CD8-positive, alpha-beta memory T cell (primary cell): ENCODE measurements around the gene TMEM117. TPM values are rescaled to one million over a fixed set of nuclear protein-coding genes. Genes with fewer than 3 reads are reported as not detected.

ENCODE experiments used
- CTCF ChIA-PET: fragments of 350-600 bp; sonication (Branson Sonifier 250); formaldehyde crosslinking; loops from one replicate; lab custom pipeline; 2021; ENCODE audit warnings: antibody characterized with exemption; lab: Charles Lee
- POLR2A ChIA-PET: fragments of 350-600 bp; sonication (Branson Sonifier 250); formaldehyde crosslinking; loops from one replicate; lab custom pipeline; 2021; ENCODE audit warnings: antibody characterized with exemption; lab: Charles Lee
- DNase-seq, 5 donors: peaks; one replicate each; pipeline versions ENCODE4 v3.0.0 to v3.0.0-alpha.2; 2020 to 2022; ENCODE audit warnings: mixed read lengths in 1 of 5
- H3K27ac ChIP-seq: one replicate; pipeline ENCODE4 v1.7.0; 2013; ENCODE audit warnings: low read depth, mild to moderate bottlenecking, low read length, moderate library complexity
- H3K27me3 ChIP-seq: 2 replicates; pipeline ENCODE4 v1.7.0; 2013; ENCODE audit warnings: low read length, mild to moderate bottlenecking; ENCODE audit not compliant: insufficient read depth, poor library complexity, severe bottlenecking
- H3K36me3 ChIP-seq: 2 replicates; pipeline ENCODE4 v1.7.0; 2013; ENCODE audit warnings: mild to moderate bottlenecking, low read length, moderate library complexity; ENCODE audit not compliant: insufficient read depth
- H3K4me1 ChIP-seq: 2 replicates; pipeline ENCODE4 v1.7.0; 2013; ENCODE audit warnings: mild to moderate bottlenecking, low read length, moderate library complexity; ENCODE audit not compliant: insufficient read depth
- H3K4me3 ChIP-seq: 2 replicates; pipeline ENCODE4 v1.7.0; 2013; ENCODE audit warnings: mild to moderate bottlenecking, low read length
- H3K9me3 ChIP-seq: 2 replicates; pipeline ENCODE4 v1.7.0; 2013; ENCODE audit warnings: mild to moderate bottlenecking, low read length
- H3K27ac Mint-ChIP-seq, 8 donors: one replicate each; pipeline ENCODE4 v1.8.0; 2020 to 2021; ENCODE audit warnings: mixed read lengths in 8 of 8, mild to moderate bottlenecking in 6 of 8, inconsistent platforms in 3 of 8, moderate library complexity in 3 of 8
- H3K27me3 Mint-ChIP-seq, 2 donors: one replicate each; pipeline ENCODE4 v1.8.0; 2020 to 2021; ENCODE audit warnings: mixed read lengths in 2 of 2, mild to moderate bottlenecking in 1 of 2, moderate library complexity in 1 of 2
- H3K36me3 Mint-ChIP-seq, 3 donors: one replicate each; pipeline ENCODE4 v1.8.0; 2020 to 2021; ENCODE audit warnings: mixed read lengths in 3 of 3, inconsistent platforms in 1 of 3, mild to moderate bottlenecking in 1 of 3
- H3K4me1 Mint-ChIP-seq, 3 donors: one replicate each; pipeline ENCODE4 v1.8.0; 2020 to 2021; ENCODE audit warnings: mixed read lengths in 3 of 3, inconsistent platforms in 1 of 3, mild to moderate bottlenecking in 1 of 3
- H3K4me3 Mint-ChIP-seq, 7 donors: one replicate each; pipeline ENCODE4 v1.8.0; 2020 to 2021; ENCODE audit warnings: mixed read lengths in 7 of 7, mild to moderate bottlenecking in 6 of 7, moderate library complexity in 4 of 7, inconsistent platforms in 2 of 7
- H3K9me3 Mint-ChIP-seq, 5 donors: one replicate each; pipeline ENCODE4 v1.8.0; 2020 to 2022; ENCODE audit warnings: mixed read lengths in 5 of 5, mild to moderate bottlenecking in 3 of 5, moderate library complexity in 2 of 5, inconsistent platforms in 1 of 5
- polyA plus RNA-seq: library from polyadenylated mRNA; unstranded; fragments of 300-500 nt; fragmentation: Illumina TruSeq; gene quantifications from one replicate; pipeline ENCODE4 v1.2.3, GENCODE V29; 2021
- total RNA-seq, 2 experiments: library from RNA; stranded (reverse); gene quantifications; one replicate each; pipeline ENCODE4 v1.2.3, GENCODE V29; 2021

TMEM117 gene
- total and polyA plus RNA-seq, 3 experiments from 2014 or later = 1.4 to 6.2 (median 1.8) TPM

DNA sequence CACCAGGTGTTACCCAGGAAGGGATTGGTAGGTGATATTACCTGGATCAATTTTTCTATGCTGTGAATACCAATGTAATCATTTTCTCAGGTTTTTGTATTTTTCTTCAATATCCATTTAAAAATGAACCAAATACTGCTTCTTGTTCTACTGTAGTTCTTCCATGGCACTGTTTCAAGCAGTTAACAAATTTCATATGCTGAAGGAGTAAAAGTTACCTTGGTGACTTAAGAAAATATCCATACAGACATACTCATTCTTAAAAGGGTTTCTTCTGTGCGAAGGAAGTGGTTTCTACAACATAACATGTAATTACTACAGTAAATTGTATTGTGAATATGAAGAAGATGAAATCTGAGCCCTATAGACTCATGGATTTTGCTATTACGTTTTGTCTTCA, 222.5 kb downstream of the TMEM117 start:
- no peak overlapping the region for H3K4me3 ChIP-seq
- H3K36me3 ChIP-seq = no peaks in the 10 kb centered on the region
- no peaks in the 10 kb centered on the region for H3K27me3 ChIP-seq
- ChIA-PET CTCF (no interaction called here), POLR2A (no interaction called here)
- no peak overlapping the region for H3K27ac ChIP-seq
- Mint-ChIP-seq H3K27ac (no peak overlapping the region), H3K4me1 (no peaks in the 10 kb centered on the region), H3K36me3 (no peaks in the 10 kb centered on the region), H3K4me3 (no peak overlapping the region), H3K27me3 (no peaks in the 10 kb centered on the region), H3K9me3 (no peaks in the 10 kb centered on the region)
- H3K9me3 ChIP-seq = no peaks in the 10 kb centered on the region
- DNase-seq = no peak
- H3K4me1 ChIP-seq = no peaks in the 10 kb centered on the region

DNA sequence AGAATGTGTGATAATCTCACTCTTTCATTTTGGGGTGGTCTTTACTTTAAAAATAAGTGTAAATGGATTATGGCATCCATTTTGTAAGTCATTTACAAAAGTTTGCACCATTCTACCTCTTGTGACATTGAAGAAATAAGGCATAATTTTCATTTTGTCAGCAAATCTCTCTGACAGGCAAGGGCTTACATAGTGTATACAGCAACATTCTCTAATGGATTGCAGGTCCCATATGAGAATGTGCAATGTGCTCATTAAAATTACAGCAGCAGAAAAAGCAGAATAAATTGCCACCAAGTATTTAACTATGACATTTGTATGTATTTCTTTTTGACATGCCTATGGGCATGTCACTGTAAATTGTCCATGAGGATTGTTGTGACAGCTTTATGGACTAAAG, 223.6 kb downstream of the TMEM117 start:
- Histone ChIP-seq H3K4me1 (no peaks in the 10 kb centered on the region), H3K9me3 (no peaks in the 10 kb centered on the region), H3K36me3 (no peaks in the 10 kb centered on the region), H3K4me3 (no peak overlapping the region), H3K27me3 (no peaks in the 10 kb centered on the region), H3K27ac (no peak overlapping the region)
- Mint-ChIP-seq H3K9me3 (no peaks in the 10 kb centered on the region), H3K27me3 (no peaks in the 10 kb centered on the region), H3K4me3 (no peak overlapping the region), H3K36me3 (peaks cover 0 to 1% (median 0%) of the 10 kb centered on the region in 3 donors), H3K27ac (no peak overlapping the region), H3K4me1 (no peaks in the 10 kb centered on the region)
- ChIA-PET POLR2A (no interaction called here), CTCF (no interaction called here)
- DNase-seq = no peak

DNA sequence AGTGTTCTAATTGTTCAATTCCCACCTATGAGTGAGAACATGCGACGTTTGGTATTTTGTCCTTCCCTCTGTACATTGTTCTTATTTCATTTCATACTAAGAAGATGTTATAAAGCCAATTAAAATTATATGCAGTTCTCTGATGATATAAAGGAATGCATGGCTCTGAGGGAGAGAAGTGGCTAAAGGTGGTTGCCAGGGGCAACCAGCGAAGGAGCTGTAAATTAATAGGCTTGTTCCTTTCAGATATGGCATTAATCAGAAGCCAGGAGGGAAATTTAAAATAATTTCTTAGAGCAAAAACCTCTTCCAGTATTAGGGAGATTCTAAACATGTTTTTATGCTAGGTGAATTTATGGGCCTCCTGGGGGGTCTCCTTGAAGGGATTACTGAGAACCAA, 227.8 kb downstream of the TMEM117 start:
- CTCF ChIA-PET = no interaction called here
- Histone ChIP-seq H3K4me3 (no peak overlapping the region), H3K4me1 (no peaks in the 10 kb centered on the region), H3K27ac (no peak overlapping the region), H3K9me3 (no peaks in the 10 kb centered on the region), H3K36me3 (no peaks in the 10 kb centered on the region), H3K27me3 (no peaks in the 10 kb centered on the region)
- Mint-ChIP-seq H3K27me3 (no peaks in the 10 kb centered on the region), H3K4me1 (no peaks in the 10 kb centered on the region), H3K27ac (no peak overlapping the region), H3K36me3 (peaks cover 0 to 8% (median 1%) of the 10 kb centered on the region in 3 donors), H3K9me3 (no peaks in the 10 kb centered on the region), H3K4me3 (no peak overlapping the region)
- POLR2A ChIA-PET = no interaction called here
- DNase-seq = no peak

DNA sequence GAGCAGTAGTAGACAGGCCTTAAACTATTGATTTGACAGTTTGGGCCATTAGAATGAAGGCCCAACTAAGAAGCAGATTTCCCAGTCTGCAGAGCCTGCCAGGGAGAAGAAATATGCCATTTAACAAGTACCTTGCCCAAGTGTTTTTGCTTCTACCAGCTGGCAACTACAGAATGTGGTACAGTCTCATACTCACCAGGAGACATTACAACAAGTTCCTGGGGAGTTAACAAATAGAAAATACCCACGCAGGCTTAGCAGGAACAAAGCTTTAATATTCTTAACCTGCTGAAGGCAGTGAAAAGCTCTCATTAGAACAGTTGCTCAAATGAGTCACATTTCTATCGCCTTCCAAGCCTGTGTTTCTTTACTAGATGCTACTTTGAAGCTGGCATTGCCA, 241.0 kb downstream of the TMEM117 start:
- Histone ChIP-seq H3K4me3 (no peak overlapping the region), H3K9me3 (no peaks in the 10 kb centered on the region), H3K36me3 (no peaks in the 10 kb centered on the region), H3K27ac (no peak overlapping the region), H3K27me3 (no peaks in the 10 kb centered on the region), H3K4me1 (no peaks in the 10 kb centered on the region)
- no peak overlapping the region for H3K4me3 Mint-ChIP-seq
- no peaks in the 10 kb centered on the region for H3K4me1 Mint-ChIP-seq
- H3K27ac Mint-ChIP-seq = no peak overlapping the region
- CTCF ChIA-PET = no interaction called here
- peaks cover 0 to 21% (median 0%) of the 10 kb centered on the region in 3 donors for H3K36me3 Mint-ChIP-seq
- no peaks in the 10 kb centered on the region for H3K27me3 Mint-ChIP-seq
- POLR2A ChIA-PET = no interaction called here
- no peak for DNase-seq
- peaks cover 0 to 4% (median 0%) of the 10 kb centered on the region in 5 donors for H3K9me3 Mint-ChIP-seq

- no peaks in the 10 kb centered on the region for H3K4me1 ChIP-seq
- H3K27me3 ChIP-seq = no peaks in the 10 kb centered on the region
- Mint-ChIP-seq H3K9me3 (peaks cover 0 to 4% (median 0%) of the 10 kb centered on the region in 5 donors), H3K4me1 (no peaks in the 10 kb centered on the region), H3K27ac (no peak overlapping the region), H3K36me3 (peaks cover 0 to 19% (median 0%) of the 10 kb centered on the region in 3 donors), H3K27me3 (no peaks in the 10 kb centered on the region), H3K4me3 (no peak overlapping the region)
- H3K9me3 ChIP-seq = no peaks in the 10 kb centered on the region
- CTCF ChIA-PET = no interaction called here
- no peaks in the 10 kb centered on the region for H3K36me3 ChIP-seq
- POLR2A ChIA-PET = no interaction called here
- H3K27ac ChIP-seq = no peak overlapping the region
- H3K4me3 ChIP-seq = no peak overlapping the region
- no peak for DNase-seq
Measured at GRCh38 chr12:44077294-44077693, 241.4 kb downstream of the TMEM117 start.

- ChIA-PET CTCF (no interaction called here), POLR2A (no interaction called here)
- no peaks in the 10 kb centered on the region for H3K27me3 Mint-ChIP-seq
- H3K4me1 ChIP-seq = no peaks in the 10 kb centered on the region
- H3K4me3 ChIP-seq = no peak overlapping the region
- H3K27me3 ChIP-seq = no peaks in the 10 kb centered on the region
- no peaks in the 10 kb centered on the region for H3K9me3 ChIP-seq
- no peak overlapping the region for H3K27ac ChIP-seq
- no peak overlapping the region for H3K27ac Mint-ChIP-seq
- no peaks in the 10 kb centered on the region for H3K4me1 Mint-ChIP-seq
- H3K36me3 ChIP-seq = no peaks in the 10 kb centered on the region
- peaks cover 0 to 16% (median 0%) of the 10 kb centered on the region in 3 donors for H3K36me3 Mint-ChIP-seq
- peaks cover 0 to 4% (median 0%) of the 10 kb centered on the region in 5 donors for H3K9me3 Mint-ChIP-seq
- no peak for DNase-seq
- no peak overlapping the region for H3K4me3 Mint-ChIP-seq
Measured at GRCh38 chr12:44078273-44078672, 242.4 kb downstream of the TMEM117 start.

DNA sequence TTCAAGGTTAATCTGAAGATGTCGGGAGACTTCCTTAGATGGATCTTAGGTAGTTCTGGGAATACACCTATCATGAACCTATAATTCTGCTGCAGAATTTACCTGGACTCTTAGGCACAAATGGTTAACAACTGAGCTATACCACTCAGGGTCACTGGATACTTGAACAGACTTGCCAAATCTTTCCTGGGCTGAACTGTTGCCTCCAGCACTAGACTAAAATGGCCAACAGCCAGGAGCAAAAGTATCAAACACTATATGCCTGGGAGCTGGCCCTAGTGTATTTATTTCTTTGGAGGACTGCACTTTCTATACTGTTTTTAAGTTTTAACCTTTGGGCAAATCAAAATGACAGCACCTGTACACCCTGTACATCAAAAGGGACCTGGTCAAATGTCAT, 252.8 kb downstream of the TMEM117 start:
- POLR2A ChIA-PET = no interaction called here
- Mint-ChIP-seq H3K36me3 (peaks cover 1 to 31% (median 4%) of the 10 kb centered on the region in 3 donors), H3K27ac (no peak overlapping the region), H3K9me3 (peaks cover 0 to 7% (median 0%) of the 10 kb centered on the region in 5 donors), H3K27me3 (no peaks in the 10 kb centered on the region), H3K4me1 (no peaks in the 10 kb centered on the region), H3K4me3 (no peak overlapping the region)
- Histone ChIP-seq H3K4me3 (no peak overlapping the region), H3K4me1 (no peaks in the 10 kb centered on the region), H3K36me3 (no peaks in the 10 kb centered on the region), H3K27ac (no peak overlapping the region), H3K27me3 (no peaks in the 10 kb centered on the region), H3K9me3 (no peaks in the 10 kb centered on the region)
- CTCF ChIA-PET = no interaction called here
- no peak for DNase-seq

- H3K4me3 ChIP-seq = no peak overlapping the region
- no peak overlapping the region for H3K27ac ChIP-seq
- no peaks in the 10 kb centered on the region for H3K9me3 ChIP-seq
- H3K4me3 Mint-ChIP-seq = no peak overlapping the region
- H3K36me3 ChIP-seq = no peaks in the 10 kb centered on the region
- no peak overlapping the region for H3K27ac Mint-ChIP-seq
- peaks cover 0 to 2% of the 10 kb centered on the region in 2 donors for H3K27me3 Mint-ChIP-seq
- no peaks in the 10 kb centered on the region for H3K27me3 ChIP-seq
- ChIA-PET CTCF (no interaction called here), POLR2A (no interaction called here)
- no peaks in the 10 kb centered on the region for H3K4me1 Mint-ChIP-seq
- H3K4me1 ChIP-seq = no peaks in the 10 kb centered on the region
- DNase-seq = no peak
- peaks cover 5 to 18% (median 11%) of the 10 kb centered on the region in 5 donors for H3K9me3 Mint-ChIP-seq
- peaks cover 1 to 44% (median 6%) of the 10 kb centered on the region in 3 donors for H3K36me3 Mint-ChIP-seq
Measured at GRCh38 chr12:44091948-44092606, 256.2 kb downstream of the TMEM117 start.
